ENCODE measurements around the gene C1orf198. TPM values are rescaled to one million over a fixed set of nuclear protein-coding genes. Genes with fewer than 3 reads are reported as not detected.

The C1orf198 gene, protein sequence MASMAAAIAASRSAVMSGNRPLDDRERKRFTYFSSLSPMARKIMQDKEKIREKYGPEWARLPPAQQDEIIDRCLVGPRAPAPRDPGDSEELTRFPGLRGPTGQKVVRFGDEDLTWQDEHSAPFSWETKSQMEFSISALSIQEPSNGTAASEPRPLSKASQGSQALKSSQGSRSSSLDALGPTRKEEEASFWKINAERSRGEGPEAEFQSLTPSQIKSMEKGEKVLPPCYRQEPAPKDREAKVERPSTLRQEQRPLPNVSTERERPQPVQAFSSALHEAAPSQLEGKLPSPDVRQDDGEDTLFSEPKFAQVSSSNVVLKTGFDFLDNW
- 2.0 TPM for total RNA-seq (2013)
- 1 to 10 TPM; 1.3 to 2.7 (median 1.6) TPM for polyA plus RNA-seq
- polyA minus RNA-seq: 1.8 and 3.1 TPM in 2 replicates
- 1.7 to 18.1 (median 3.3) reads per million in 11 experiments for total RNA-seq

DNA sequence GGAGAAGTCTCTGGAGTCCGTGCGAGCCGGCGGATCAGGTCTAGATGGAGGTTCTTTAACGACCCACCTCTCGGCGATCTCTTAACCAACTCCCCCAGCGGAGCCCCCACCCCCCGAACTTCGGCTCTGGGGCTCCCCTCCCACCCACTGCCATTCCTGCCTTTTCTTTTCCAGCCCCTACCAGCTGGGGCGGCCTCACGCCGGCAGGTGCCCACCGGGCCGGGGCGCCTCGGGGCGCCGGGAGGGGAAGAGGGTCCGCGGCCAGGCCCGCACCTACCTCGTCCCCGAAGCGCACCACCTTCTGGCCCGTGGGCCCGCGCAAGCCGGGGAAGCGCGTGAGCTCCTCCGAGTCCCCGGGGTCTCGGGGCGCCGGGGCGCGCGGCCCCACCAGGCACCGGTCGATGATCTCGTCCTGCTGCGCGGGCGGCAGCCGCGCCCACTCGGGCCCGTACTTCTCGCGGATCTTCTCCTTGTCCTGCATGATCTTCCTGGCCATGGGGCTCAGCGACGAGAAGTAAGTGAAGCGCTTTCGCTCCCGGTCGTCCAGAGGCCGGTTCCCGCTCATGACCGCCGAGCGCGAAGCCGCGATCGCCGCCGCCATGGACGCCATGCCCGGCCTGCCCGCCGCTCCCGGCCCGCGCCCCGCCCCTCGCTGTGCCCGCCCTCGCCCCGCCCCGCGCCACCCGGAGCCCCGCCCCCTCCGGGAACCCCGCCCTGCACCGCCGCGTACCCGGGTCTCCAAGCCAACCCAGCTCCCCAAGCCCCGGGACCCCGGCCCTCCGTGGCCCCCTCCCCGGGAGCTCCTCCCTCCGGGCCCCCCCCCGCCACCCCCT is at the start of gene C1orf198:
TSS of gene C1orf198 (minus strand) at position 619 of the 833 bp plus-strand sequence. CDS start at position 610, 9 bp downstream.
- H3K4me1 Mint-ChIP-seq: peaks cover 15% of the 10 kb centered on the region
- Histone ChIP-seq H3K9ac (ENCODE audit: insufficient read depth, low read length, poor library complexity, severe bottlenecking) (peak within 1 kb of the TSS; percentile 80), H3K27ac (ENCODE audit: low read depth in 1 of 2, low read length in 2 of 2) (no peak within 1 kb of the TSS), H3K4me1 (ENCODE audit: control insufficient read depth in 1 of 2, insufficient read depth in 2 of 2, low read length in 2 of 2) (peaks cover 11 to 15% of the 10 kb centered on the region in 2 donors), H2AFZ (ENCODE audit: insufficient read depth, low read depth, low read length, poor library complexity, severe bottlenecking) (peak within 1 kb of the TSS; percentile 95), H4K20me1 (ENCODE audit: insufficient read depth, low read length) (no peaks in the 10 kb centered on the region), H3K79me2 (ENCODE audit: insufficient read depth, low read length) (no peaks in the 10 kb centered on the region), H3K9me3 (replicated peaks in 1 of 2; ENCODE audit: control insufficient read depth in 1 of 2, insufficient read depth in 1 of 2, low read length in 2 of 2) (no peaks in the 10 kb centered on the region), H3K27me3 (ENCODE audit: control insufficient read depth in 2 of 2, insufficient read depth in 2 of 2, low read length in 2 of 2) (peaks cover 24 to 39% of the 10 kb centered on the region in 2 donors), H3K4me2 (replicated peaks; ENCODE audit: extremely low read depth, low read length, poor library complexity, severe bottlenecking) (peak within 1 kb of the TSS; percentile 98), H3K36me3 (replicated peaks in 1 of 2; ENCODE audit: control insufficient read depth in 1 of 2, insufficient read depth in 2 of 2, low read length in 2 of 2) (no peaks in the 10 kb centered on the region), H3K4me3 (replicated peaks in 1 of 3; ENCODE audit: low read depth in 2 of 3, low read length in 3 of 3) (peak within 1 kb of the TSS; percentile 48 to 91 (median 86))
- H3K27ac Mint-ChIP-seq: peak within 1 kb of the TSS in 4 of 7 donors; percentile 50 to 85 (median 70)
- DNase-seq: peak; percentile 35 to 57 (median 50)
- TF ChIP-seq, protein P1, sequence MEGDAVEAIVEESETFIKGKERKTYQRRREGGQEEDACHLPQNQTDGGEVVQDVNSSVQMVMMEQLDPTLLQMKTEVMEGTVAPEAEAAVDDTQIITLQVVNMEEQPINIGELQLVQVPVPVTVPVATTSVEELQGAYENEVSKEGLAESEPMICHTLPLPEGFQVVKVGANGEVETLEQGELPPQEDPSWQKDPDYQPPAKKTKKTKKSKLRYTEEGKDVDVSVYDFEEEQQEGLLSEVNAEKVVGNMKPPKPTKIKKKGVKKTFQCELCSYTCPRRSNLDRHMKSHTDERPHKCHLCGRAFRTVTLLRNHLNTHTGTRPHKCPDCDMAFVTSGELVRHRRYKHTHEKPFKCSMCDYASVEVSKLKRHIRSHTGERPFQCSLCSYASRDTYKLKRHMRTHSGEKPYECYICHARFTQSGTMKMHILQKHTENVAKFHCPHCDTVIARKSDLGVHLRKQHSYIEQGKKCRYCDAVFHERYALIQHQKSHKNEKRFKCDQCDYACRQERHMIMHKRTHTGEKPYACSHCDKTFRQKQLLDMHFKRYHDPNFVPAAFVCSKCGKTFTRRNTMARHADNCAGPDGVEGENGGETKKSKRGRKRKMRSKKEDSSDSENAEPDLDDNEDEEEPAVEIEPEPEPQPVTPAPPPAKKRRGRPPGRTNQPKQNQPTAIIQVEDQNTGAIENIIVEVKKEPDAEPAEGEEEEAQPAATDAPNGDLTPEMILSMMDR (IDR thresholded peaks at IDR 0.05): no peak
- WGBS (ENCODE audit: insufficient coverage): under 1% methylated on average over 64 of the region's 96 CpGs
- peak within 1 kb of the TSS; percentile 93 to 95 for H3K4me3 Mint-ChIP-seq
- H3K9me3 Mint-ChIP-seq: peaks cover 0 to 6% (median 4%) of the 10 kb centered on the region in 7 donors
- H3K36me3 Mint-ChIP-seq: peaks cover 4 to 6% of the 10 kb centered on the region in 2 donors
- H3K27me3 Mint-ChIP-seq (ENCODE audit: low read depth in 3 of 3): peaks cover 37 to 51% (median 49%) of the 10 kb centered on the region in 3 donors
- intact Hi-C loops (cut with micrococcal nuclease): loop anchor here in 1 of 2 donors (5.0 kb wide), 1 partner anchor 109 kb away; the partner anchor contains the start of genes ARV1 and TTC13

Measured in CD14-positive monocyte (primary cell).